Omental fat pad (tissue), 4 donors: ENCODE measurements around the gene PCDH12. TPM values are rescaled to one million over a fixed set of nuclear protein-coding genes. Genes with fewer than 3 reads are reported as not detected.

Experiments used
- ATAC-seq: fragments of 150-250 bp; one replicate; pipeline ENCODE4 v1.9.1; 2016; ENCODE audit warnings: mild to moderate bottlenecking, moderate library complexity; ENCODE audit not compliant: low FRiP score
- DNase-seq: peaks from one replicate; pipeline ENCODE4 v3.0.0-alpha.2; 2019; ENCODE audit warnings: low spot score
- total RNA-seq, 4 donors: library from RNA; depleted of rRNA; stranded (reverse); fragments of >200 nt; gene quantifications; one replicate each; pipeline ENCODE4 v1.1.0, GENCODE V29; 2016
- TF ChIP-seq, protein P1 (sequence below), 3 donors: fragments of 450-650 bp; IDR thresholded peaks; one replicate each; pipeline ENCODE4 v1.5.1; 2016 to 2017; ENCODE audit warnings: antibody characterized with exemption in 3 of 3, mild to moderate bottlenecking in 3 of 3, moderate library complexity in 2 of 3

The PCDH12 gene
- total RNA-seq, 4 donors from 2014 or later = 4.0 to 18.9 (median 6.7) TPM

DNA sequence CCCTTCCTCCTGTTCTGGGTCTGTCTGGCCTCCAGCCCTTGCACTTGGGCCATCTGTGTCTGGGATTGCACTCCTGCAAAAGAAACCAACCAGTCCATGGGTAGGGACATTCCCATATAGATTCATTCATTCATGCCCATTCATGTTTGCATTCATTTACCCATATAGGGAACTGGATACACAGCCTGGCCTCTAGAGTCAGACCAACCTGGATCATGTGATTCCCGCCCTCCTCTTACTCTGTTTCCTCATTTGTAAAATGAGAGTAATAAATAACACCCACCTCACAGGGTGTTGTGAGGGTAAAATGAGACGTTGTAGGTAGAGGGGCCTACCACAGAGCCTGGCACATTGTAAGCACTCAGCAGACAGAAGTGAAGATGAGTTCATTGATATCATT lies 8.5 kb downstream of the PCDH12 start:
- TF ChIP-seq, protein P1, sequence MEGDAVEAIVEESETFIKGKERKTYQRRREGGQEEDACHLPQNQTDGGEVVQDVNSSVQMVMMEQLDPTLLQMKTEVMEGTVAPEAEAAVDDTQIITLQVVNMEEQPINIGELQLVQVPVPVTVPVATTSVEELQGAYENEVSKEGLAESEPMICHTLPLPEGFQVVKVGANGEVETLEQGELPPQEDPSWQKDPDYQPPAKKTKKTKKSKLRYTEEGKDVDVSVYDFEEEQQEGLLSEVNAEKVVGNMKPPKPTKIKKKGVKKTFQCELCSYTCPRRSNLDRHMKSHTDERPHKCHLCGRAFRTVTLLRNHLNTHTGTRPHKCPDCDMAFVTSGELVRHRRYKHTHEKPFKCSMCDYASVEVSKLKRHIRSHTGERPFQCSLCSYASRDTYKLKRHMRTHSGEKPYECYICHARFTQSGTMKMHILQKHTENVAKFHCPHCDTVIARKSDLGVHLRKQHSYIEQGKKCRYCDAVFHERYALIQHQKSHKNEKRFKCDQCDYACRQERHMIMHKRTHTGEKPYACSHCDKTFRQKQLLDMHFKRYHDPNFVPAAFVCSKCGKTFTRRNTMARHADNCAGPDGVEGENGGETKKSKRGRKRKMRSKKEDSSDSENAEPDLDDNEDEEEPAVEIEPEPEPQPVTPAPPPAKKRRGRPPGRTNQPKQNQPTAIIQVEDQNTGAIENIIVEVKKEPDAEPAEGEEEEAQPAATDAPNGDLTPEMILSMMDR (IDR thresholded peaks at IDR 0.05) = no peak
- no peak for ATAC-seq
- DNase-seq = no peak

DNA sequence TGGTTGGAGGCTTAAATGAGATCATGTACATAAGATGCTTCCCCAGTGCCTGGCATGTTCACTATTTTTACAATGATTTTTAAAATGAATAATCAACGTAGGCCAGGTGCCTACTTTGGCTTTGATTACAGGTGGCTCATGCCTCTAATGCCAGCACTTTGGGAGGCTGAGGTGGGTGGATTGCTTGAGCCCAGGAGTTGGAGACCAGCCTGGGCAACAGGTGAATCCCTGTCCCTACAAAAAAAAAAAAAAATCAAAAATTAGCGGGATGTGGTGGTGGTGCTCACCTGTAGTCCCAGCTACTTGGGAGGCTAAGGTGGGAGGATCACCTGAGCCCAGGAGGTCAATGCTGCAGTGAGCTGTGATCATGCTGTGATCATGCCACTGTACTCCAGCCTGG lies 9.2 kb downstream of the PCDH12 start:
- no peak for DNase-seq
- ATAC-seq = no peak
- TF ChIP-seq, protein P1 (IDR thresholded peaks at IDR 0.05) = no peak

DNA sequence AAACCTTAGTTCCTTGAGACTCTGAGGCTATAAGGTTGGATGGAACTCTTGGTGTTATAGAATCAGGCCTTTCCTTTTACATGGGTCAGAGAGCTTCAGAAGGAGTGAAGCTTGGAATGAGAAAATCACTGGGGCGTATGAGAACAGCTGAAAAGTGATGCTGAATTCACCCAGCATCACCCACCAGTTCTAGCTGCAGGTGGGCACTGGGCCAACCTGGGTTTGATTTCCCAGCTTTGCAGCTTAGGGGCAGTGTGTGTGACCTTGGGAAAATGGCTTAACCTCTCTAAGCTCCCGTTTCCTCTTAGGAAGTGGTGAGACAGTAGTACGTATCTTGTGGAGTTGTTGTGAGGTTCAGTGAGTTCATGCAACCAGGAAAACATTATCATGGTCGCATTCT lies 10.7 kb downstream of the PCDH12 start:
- ATAC-seq = no peak
- DNase-seq = no peak

DNA sequence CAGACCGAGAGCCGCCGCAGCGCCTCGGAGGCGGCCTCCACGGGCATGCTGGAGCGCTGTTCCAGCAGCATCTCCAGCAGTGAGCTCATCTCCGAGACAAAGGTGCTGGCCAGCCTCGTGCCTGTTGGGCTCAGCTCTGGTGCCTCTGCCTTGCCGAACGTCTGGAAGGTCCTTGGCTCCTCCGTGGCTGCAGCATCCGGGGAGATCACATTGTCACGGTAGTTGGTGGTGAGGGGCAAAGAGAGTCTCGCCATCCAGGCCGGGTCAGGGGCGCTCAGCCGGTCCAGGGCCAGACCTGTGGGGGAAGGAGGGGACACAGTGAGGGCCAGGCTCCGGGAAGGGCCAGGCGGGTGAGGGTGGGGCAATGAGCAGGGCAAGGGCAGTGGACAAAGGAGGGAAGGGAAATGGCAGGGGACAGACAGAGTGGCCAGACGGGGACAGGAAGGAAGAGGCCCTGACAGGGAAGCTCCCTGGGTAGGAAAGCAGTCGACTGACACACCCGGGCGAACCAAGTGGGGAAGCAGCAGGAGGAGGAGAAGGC lies 12.4 kb downstream of the PCDH12 start:
- TF ChIP-seq, protein P1 (IDR thresholded peaks at IDR 0.05) = no peak
- DNase-seq (no peak), ATAC-seq (peak; percentile 32)

More for the DNA sequence above, 10.7 kb downstream of the PCDH12 start:
- TF ChIP-seq, protein P1 (IDR thresholded peaks at IDR 0.05) = no peak

DNA sequence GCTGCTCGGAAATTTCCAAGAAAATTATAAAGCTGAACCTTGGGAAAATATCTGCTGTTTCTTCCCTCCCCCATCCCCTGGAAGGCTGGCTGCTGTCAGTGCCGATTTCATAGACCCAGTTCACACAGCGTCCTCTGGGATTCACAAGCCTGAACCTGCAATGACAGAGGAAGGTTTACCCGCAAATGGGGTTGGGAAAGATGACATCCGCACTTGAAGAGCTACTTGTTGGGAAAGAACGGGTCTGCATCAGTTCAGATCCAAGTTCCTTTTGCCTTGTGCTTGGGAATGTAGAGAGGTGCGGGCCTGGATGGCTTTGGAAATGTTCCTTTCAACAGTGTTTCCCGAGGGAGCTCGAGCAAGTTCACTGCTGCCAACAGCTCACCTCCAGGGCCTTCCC lies 13.9 kb downstream of the PCDH12 start:
- ATAC-seq (no peak), DNase-seq (no peak)
- TF ChIP-seq, protein P1 (IDR thresholded peaks at IDR 0.05) = no peak

DNA sequence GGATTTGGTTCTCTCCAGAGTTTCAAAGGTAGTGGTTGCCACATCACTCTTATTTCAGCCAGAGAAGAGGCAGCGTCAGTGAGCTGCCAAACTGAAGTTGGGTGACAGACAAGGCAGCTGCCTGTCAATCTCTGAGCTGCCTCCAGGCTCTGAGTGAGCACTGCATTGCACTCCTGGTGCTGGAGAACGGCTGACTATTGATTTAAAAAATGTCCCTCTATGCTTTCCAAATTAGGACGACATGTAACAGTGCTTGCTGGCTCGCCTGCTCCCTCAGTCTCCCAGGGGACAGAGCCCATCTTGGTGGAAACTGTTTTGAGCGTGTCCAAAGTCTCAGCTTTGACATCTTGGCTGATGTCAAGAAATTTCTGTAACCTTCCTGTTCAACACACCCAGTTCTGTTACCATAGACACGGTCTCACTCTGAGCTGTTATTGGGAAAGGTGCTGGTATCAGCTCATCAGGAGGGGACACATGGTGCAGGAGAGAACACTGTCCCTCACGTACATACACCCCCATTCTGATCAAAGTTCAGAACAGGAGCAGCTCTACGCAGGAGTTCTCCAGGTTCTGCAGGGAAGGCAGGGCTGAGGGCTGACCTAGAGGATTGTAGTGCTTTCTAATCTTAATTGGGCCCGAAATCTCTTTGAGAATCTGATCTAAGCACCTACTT lies 15.7 kb downstream of the PCDH12 start:
- no peak for DNase-seq
- no peak for ATAC-seq
- TF ChIP-seq, protein P1 (IDR thresholded peaks at IDR 0.05) = no peak

DNA sequence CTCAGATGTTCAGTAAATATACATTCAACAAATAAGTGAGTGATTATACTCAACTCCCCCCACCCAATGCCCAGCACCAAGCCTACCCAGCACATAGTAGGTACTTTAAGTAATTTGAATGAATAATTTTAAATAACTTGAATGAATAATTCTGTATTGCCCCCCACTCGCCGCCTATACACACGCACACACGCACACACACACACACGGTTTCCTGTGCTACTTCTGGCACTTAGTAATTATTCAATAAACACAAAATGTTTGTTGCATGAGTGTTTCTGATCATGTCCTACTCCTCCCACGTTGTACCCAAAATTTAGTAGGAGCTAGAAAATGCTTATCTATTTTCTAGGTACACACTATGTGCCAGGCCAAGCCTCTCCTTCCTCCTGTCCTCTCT lies 16.2 kb downstream of the PCDH12 start:
- TF ChIP-seq, protein P1 (IDR thresholded peaks at IDR 0.05) = no peak
- ATAC-seq (no peak), DNase-seq (no peak)
